Osteocyte (in vitro differentiated cells): Measurements from ENCODE around the gene SPIB. TPM values are rescaled to one million over a fixed set of nuclear protein-coding genes. Genes with fewer than 3 reads are reported as not detected.
"Not testable (repeated sequence)": the region's sequence is repeated elsewhere in the genome, so short reads cannot be mapped to it uniquely, and the experiment has no call there.

Experiments
- DNase-seq: peaks from one replicate; pipeline ENCODE4 v3.0.0; 2021; ENCODE audit warnings: mixed read lengths; ENCODE audit not compliant: unreplicated experiment; ENCODE audit errors: extremely low spot score
- H3K27ac Mint-ChIP-seq: one replicate; pipeline ENCODE4 v1.8.0; 2021; ENCODE audit warnings: mild to moderate bottlenecking, mixed read lengths; ENCODE audit not compliant: unreplicated experiment
- H3K27me3 Mint-ChIP-seq: one replicate; pipeline ENCODE4 v1.8.0; 2021; ENCODE audit warnings: mixed read lengths; ENCODE audit not compliant: unreplicated experiment
- H3K36me3 Mint-ChIP-seq: one replicate; pipeline ENCODE4 v1.8.0; 2021; ENCODE audit warnings: mixed read lengths; ENCODE audit not compliant: unreplicated experiment
- H3K4me1 Mint-ChIP-seq: one replicate; pipeline ENCODE4 v1.8.0; 2021; ENCODE audit warnings: mixed read lengths; ENCODE audit not compliant: unreplicated experiment
- H3K4me3 Mint-ChIP-seq: one replicate; pipeline ENCODE4 v1.8.0; 2021; ENCODE audit warnings: mild to moderate bottlenecking, moderate library complexity, mixed read lengths; ENCODE audit not compliant: unreplicated experiment
- H3K9me3 Mint-ChIP-seq: one replicate; pipeline ENCODE4 v1.8.0; 2021; ENCODE audit warnings: mixed read lengths; ENCODE audit not compliant: unreplicated experiment
- total RNA-seq: library from RNA; stranded (reverse); gene quantifications from 2 replicates; pipeline ENCODE4 v1.2.1, GENCODE V29; 2021
- TF ChIP-seq, protein P1 (sequence below): fragments of 200-600 bp; sonication (generic); IDR thresholded peaks from 2 replicates; pipeline ENCODE4 v1.5.0; 2021; ENCODE audit warnings: antibody characterized with exemption, mild to moderate bottlenecking, moderate library complexity

Gene SPIB
- total RNA-seq, 1 donor from 2014 or later: not detected

DNA sequence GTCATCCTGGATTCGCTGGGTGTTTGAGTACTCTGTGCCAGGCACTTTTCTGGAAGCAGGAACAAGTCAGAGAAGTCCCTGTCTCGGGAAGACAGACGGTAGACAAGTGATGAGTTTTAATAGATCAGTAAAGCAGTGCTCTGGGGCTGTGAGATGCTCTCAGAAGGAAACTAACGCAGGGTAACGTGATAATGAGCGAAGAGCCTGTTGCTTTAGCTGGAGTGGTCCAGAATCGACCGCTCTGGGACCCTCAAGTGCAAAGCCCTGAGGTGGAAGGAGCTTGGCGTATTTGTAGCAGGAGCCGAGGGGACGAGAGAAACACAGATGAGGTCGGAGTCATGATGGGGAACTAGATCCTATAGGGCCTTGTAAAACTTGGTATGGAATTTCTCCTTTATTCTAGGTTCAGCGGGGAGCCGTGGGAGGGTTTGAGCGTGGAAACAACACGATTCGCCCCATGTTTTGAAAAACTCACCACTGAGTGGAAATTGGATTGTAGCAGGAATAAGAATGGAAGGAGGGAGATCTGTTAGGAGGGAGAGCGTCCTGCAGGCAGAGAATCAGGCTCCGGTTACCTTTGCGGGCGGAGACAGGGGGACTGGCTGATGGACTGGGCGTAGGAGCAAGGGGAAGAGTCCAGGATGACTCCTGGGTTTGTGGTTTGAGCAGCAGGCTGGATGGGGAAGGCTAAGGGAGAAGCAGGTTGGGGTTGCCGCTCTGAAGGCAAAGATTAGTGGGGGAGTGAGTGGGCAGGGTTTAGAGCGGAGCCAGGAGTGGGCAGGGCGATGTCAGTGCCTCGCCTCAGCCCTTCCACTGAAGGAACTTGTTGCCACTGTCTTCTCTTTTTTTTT, 33.8 kb upstream of the SPIB start:
- DNase-seq: no peak
- Mint-ChIP-seq H3K9me3 (no peaks in the 10 kb centered on the region), H3K27me3 (no peaks in the 10 kb centered on the region), H3K36me3 (peaks cover 11% of the 10 kb centered on the region), H3K4me1 (peaks cover 15% of the 10 kb centered on the region), H3K27ac (peak overlapping the region; percentile 95), H3K4me3 (peak overlapping the region; percentile 94)
- TF ChIP-seq, protein P1, sequence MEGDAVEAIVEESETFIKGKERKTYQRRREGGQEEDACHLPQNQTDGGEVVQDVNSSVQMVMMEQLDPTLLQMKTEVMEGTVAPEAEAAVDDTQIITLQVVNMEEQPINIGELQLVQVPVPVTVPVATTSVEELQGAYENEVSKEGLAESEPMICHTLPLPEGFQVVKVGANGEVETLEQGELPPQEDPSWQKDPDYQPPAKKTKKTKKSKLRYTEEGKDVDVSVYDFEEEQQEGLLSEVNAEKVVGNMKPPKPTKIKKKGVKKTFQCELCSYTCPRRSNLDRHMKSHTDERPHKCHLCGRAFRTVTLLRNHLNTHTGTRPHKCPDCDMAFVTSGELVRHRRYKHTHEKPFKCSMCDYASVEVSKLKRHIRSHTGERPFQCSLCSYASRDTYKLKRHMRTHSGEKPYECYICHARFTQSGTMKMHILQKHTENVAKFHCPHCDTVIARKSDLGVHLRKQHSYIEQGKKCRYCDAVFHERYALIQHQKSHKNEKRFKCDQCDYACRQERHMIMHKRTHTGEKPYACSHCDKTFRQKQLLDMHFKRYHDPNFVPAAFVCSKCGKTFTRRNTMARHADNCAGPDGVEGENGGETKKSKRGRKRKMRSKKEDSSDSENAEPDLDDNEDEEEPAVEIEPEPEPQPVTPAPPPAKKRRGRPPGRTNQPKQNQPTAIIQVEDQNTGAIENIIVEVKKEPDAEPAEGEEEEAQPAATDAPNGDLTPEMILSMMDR: no peak

DNA sequence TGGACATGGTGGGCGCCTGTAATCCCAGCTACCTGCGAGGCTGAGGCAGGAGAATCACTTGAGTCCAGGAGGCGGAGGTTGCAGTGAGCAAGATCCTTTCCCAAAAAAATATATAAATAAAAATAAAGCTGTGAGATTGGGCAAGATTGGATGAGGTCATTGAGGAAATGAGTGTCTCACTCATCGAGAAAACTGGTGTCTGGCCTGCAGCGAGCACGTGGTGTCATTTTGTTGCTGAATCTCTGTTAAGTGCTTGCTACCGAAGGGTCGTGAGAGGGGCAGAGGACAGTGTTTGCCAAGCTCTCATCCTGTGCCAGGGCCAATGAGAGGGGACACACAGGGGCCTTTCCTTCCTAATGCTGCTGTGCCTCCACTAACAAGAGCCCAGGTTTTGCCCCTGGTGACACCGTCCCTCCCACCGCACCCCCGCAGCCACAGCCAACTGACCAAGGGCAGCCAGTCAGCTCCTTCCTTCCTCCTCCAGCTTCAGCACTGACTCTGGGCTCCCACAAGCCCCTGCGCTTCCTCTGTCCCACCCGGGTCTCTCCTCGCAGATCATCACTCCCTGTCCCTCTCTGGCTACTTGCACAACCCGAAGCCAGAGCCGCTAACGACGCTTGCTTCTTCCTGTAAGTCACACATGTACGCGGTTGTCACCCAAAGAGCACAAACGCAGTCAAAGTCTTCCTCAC, 31.4 kb upstream of the SPIB start:
- Mint-ChIP-seq H3K4me3 (no peak overlapping the region), H3K27me3 (no peaks in the 10 kb centered on the region), H3K4me1 (peaks cover 15% of the 10 kb centered on the region), H3K36me3 (no peaks in the 10 kb centered on the region), H3K9me3 (no peaks in the 10 kb centered on the region), H3K27ac (no peak overlapping the region)
- TF ChIP-seq, protein P1: no peak
- DNase-seq: no peak

DNA sequence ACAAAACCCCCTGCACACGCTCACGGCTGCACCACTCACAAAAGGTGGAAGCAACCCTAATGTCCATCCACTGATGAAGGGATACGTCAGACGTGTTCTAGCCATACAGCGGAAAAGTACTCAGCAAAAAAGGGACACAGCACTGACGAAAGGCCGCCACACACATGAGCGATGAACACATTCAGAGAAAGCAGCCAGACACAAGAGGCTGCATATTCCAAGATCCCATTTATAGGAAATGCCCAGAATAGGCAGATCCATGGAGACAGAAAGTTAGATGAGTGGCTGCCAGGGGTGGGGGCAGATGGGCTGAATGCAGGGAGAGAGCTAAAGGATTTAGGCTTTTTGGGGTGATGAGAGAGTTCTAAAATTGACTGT, 30.9 kb upstream of the SPIB start:
- Mint-ChIP-seq H3K27me3 (no peaks in the 10 kb centered on the region), H3K4me3 (no peak overlapping the region), H3K9me3 (no peaks in the 10 kb centered on the region), H3K36me3 (no peaks in the 10 kb centered on the region), H3K4me1 (peaks cover 15% of the 10 kb centered on the region), H3K27ac (no peak overlapping the region)
- no peak for DNase-seq
- TF ChIP-seq, protein P1: no peak

DNA sequence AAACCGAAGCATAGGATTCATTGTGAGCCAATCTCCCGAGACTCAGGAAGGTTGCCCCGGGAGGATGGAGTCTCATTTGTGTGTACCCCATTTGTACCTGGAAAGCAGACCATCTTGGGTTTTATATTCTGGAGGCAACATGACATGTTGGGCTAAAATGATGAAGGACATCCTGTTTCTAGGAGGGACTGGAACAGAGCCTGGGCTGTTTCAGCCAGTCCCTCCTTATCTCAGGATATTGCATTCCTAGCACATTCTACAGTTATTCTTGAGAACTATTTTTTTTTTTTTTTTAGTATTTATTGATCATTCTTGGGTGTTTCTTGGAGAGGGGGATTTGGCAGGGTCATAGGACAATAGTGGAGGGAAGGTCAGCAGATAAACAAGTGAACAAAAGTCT, 28.4 kb upstream of the SPIB start:
- H3K36me3 Mint-ChIP-seq, H3K4me1 Mint-ChIP-seq, DNase-seq, H3K9me3 Mint-ChIP-seq, H3K27ac Mint-ChIP-seq, H3K27me3 Mint-ChIP-seq, H3K4me3 Mint-ChIP-seq: not testable (repeated sequence)

DNA sequence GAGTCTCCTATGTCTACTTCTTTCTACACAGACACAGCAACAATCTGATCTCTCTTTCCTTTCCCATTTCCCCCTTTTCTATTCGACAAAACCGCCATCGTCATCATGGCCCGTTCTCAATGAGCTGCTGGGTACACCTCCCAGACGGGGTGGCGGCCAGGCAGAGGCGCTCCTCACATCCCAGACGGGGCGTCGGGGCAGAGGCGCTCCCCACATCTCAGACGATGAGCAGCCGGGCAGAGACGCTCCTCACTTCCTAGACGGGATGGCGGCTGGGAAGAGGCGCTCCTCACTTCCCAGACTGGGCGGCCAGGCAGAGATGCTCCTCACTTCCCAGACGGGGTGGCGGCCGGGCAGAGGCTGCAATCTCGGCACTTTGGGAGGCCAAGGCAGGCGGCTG, 27.8 kb upstream of the SPIB start:
- not testable (repeated sequence) for H3K4me1 Mint-ChIP-seq, H3K9me3 Mint-ChIP-seq, H3K4me3 Mint-ChIP-seq, H3K36me3 Mint-ChIP-seq, DNase-seq, H3K27ac Mint-ChIP-seq, H3K27me3 Mint-ChIP-seq

DNA sequence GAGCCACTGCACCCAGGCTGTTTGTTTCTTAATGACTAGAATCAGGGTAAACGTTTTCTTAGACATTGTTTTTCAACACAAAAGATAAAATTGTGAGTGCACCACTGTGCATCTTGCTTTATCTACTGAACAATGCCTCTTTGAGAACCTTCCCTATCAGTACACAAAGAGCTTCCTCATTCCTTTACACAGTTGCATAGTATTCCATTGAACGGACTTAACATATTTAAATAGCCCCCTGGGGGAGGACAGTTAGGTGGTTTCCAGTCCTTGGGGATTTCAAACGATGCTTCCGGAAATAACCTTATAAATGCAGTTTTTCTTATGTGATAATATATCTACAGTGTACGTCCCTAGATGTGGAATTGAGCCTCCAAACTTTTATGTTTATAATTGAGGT, 26.0 kb upstream of the SPIB start:
- no peak for DNase-seq
- H3K4me1 Mint-ChIP-seq: no peaks in the 10 kb centered on the region
- no peak overlapping the region for H3K4me3 Mint-ChIP-seq
- H3K9me3 Mint-ChIP-seq: no peaks in the 10 kb centered on the region
- TF ChIP-seq, protein P1: no peak
- no peaks in the 10 kb centered on the region for H3K27me3 Mint-ChIP-seq
- H3K27ac Mint-ChIP-seq: no peak overlapping the region
- H3K36me3 Mint-ChIP-seq: no peaks in the 10 kb centered on the region
